Neural crest cell (in vitro differentiated cells): ENCODE data around the gene PCCA. TPM values are rescaled to one million over a fixed set of nuclear protein-coding genes. Genes with fewer than 3 reads are reported as not detected.

Source experiments
- DNase-seq: peaks from one replicate; pipeline ENCODE4 v3.0.0; 2021; ENCODE audit warnings: low read depth, mixed read lengths, low spot score
- H3K27ac Mint-ChIP-seq: one replicate; pipeline ENCODE4 v1.8.0; 2021; ENCODE audit warnings: mild to moderate bottlenecking, mixed read lengths; ENCODE audit not compliant: unreplicated experiment
- H3K27me3 Mint-ChIP-seq: 2 replicates; pipeline ENCODE4 v1.8.0; 2021; ENCODE audit warnings: low read depth, mild to moderate bottlenecking, mixed read lengths
- H3K36me3 Mint-ChIP-seq: 2 replicates; pipeline ENCODE4 v1.8.0; 2021; ENCODE audit warnings: low read depth, mild to moderate bottlenecking, mixed read lengths
- H3K4me1 Mint-ChIP-seq: 2 replicates; pipeline ENCODE4 v1.8.0; 2021; ENCODE audit warnings: mixed read lengths
- H3K4me3 Mint-ChIP-seq: one replicate; pipeline ENCODE4 v1.8.0; 2021; ENCODE audit warnings: mild to moderate bottlenecking, mixed read lengths
- H3K9me3 Mint-ChIP-seq: 2 replicates; pipeline ENCODE4 v1.8.0; 2021; ENCODE audit warnings: mixed read lengths
- CTCF ChIP-seq: fragments of 200-600 bp; sonication (generic); conservative IDR thresholded peaks from 2 replicates; pipeline ENCODE4 v1.5.0; 2021; ENCODE audit warnings: antibody characterized with exemption, mild to moderate bottlenecking
- total RNA-seq: library from RNA; stranded (reverse); gene quantifications from 2 replicates; pipeline ENCODE4 v1.2.1, GENCODE V29; 2021

Gene PCCA
- total RNA-seq, 1 donor from 2014 or later: 40.6 TPM

GRCh38 chr13:100297413-100297812, 208.5 kb downstream of the PCCA start:
- DNase-seq: no peak
- H3K4me1 Mint-ChIP-seq: peaks cover 4% of the 10 kb centered on the region
- H3K4me3 Mint-ChIP-seq: no peak overlapping the region
- no peaks in the 10 kb centered on the region for H3K9me3 Mint-ChIP-seq
- H3K27me3 Mint-ChIP-seq: no peaks in the 10 kb centered on the region
- TF ChIP-seq CTCF: no peak
- H3K36me3 Mint-ChIP-seq: no peaks in the 10 kb centered on the region
- no peak overlapping the region for H3K27ac Mint-ChIP-seq

- Mint-ChIP-seq H3K36me3 (no peaks in the 10 kb centered on the region), H3K27me3 (no peaks in the 10 kb centered on the region), H3K27ac (no peak overlapping the region), H3K9me3 (no peaks in the 10 kb centered on the region), H3K4me3 (no peak overlapping the region), H3K4me1 (peaks cover 4% of the 10 kb centered on the region)
- DNase-seq: no peak
- no peak for TF ChIP-seq CTCF
Observed at GRCh38 chr13:100298116-100298681, 209.3 kb downstream of the PCCA start.

- no peak for TF ChIP-seq CTCF
- H3K4me1 Mint-ChIP-seq: peaks cover 4% of the 10 kb centered on the region
Observed at GRCh38 chr13:100298691-100299090, 209.8 kb downstream of the PCCA start.

GRCh38 chr13:100300243-100300642, 211.3 kb downstream of the PCCA start:
- Mint-ChIP-seq H3K36me3 (no peaks in the 10 kb centered on the region), H3K4me3 (no peak overlapping the region), H3K4me1 (peaks cover 11% of the 10 kb centered on the region), H3K9me3 (no peaks in the 10 kb centered on the region), H3K27ac (no peak overlapping the region), H3K27me3 (no peaks in the 10 kb centered on the region)
- DNase-seq: no peak
- no peak for TF ChIP-seq CTCF

More at GRCh38 chr13:100298691-100299090, 209.8 kb downstream of the PCCA start:
- Mint-ChIP-seq H3K27ac (no peak overlapping the region), H3K4me3 (no peak overlapping the region), H3K9me3 (no peaks in the 10 kb centered on the region), H3K36me3 (no peaks in the 10 kb centered on the region), H3K27me3 (no peaks in the 10 kb centered on the region)
- DNase-seq: no peak

- Mint-ChIP-seq H3K9me3 (no peaks in the 10 kb centered on the region), H3K36me3 (no peaks in the 10 kb centered on the region), H3K4me3 (no peak overlapping the region), H3K4me1 (peaks cover 11% of the 10 kb centered on the region), H3K27me3 (no peaks in the 10 kb centered on the region), H3K27ac (no peak overlapping the region)
- DNase-seq: no peak
- TF ChIP-seq CTCF: no peak
Observed at GRCh38 chr13:100300708-100301107, 211.8 kb downstream of the PCCA start.
